Choroid plexus epithelial cell (primary cell): ENCODE data around the gene GRPEL1.

Source experiments
- DNase-seq: peaks from one replicate; pipeline ENCODE4 v3.0.0-alpha.2; 2010; ENCODE audit warnings: low read depth
- H3K4me3 ChIP-seq: 2 replicates; pipeline ENCODE4 v1.5.1; 2011; ENCODE audit warnings: low read depth, mild to moderate bottlenecking, control low read depth, low read length, moderate library complexity
- TF ChIP-seq, protein P1 (sequence below): conservative IDR thresholded peaks from 2 replicates; pipeline ENCODE4 v1.5.1; 2011; ENCODE audit warnings: low read depth, mild to moderate bottlenecking, control low read depth, inconsistent platforms, low read length, moderate library complexity

Gene GRPEL1

DNA sequence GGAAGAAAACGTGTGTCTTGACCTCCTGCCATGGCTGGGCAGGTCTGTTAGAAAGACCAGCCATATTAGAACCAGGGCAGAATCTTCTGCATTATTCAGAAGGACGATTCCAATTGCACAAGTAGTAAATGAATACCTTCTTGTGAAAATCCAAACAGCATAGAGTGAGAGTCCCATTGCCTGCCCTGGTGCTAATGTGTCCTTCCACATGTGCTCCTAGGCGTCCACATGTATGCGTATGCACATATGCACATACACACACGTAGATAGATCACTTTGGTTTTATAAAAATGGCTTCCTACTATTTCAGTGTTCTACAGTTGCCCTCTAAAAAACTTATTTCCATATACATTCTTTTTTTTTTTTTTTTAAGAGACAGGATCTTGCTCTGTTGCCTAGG is 10.2 kb upstream of the GRPEL1 start:
- TF ChIP-seq, protein P1, sequence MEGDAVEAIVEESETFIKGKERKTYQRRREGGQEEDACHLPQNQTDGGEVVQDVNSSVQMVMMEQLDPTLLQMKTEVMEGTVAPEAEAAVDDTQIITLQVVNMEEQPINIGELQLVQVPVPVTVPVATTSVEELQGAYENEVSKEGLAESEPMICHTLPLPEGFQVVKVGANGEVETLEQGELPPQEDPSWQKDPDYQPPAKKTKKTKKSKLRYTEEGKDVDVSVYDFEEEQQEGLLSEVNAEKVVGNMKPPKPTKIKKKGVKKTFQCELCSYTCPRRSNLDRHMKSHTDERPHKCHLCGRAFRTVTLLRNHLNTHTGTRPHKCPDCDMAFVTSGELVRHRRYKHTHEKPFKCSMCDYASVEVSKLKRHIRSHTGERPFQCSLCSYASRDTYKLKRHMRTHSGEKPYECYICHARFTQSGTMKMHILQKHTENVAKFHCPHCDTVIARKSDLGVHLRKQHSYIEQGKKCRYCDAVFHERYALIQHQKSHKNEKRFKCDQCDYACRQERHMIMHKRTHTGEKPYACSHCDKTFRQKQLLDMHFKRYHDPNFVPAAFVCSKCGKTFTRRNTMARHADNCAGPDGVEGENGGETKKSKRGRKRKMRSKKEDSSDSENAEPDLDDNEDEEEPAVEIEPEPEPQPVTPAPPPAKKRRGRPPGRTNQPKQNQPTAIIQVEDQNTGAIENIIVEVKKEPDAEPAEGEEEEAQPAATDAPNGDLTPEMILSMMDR = no peak

DNA sequence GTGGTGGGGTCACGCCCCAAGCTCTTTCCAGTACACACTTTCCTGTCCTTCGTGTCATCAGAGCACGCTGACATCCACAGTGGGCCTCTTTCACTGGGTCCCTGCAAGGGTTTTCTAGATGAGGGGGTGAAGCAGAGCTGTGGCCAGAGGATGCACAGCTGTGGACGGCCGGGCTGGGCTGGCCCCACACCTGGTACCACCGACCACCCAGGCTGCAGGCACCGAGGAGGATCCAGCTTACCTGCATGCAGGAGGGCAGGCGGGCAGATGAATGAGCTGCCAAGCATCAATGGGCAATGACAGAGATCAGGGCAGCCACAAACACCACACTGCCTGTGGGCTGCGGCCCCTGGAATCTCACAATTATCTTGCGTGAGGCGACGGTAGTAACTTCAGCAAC is 9.5 kb upstream of the GRPEL1 start:
- H3K4me3 ChIP-seq = no peak overlapping the region
- TF ChIP-seq, protein P1 = no peak
- DNase-seq = no peak

More for the DNA sequence above, 10.2 kb upstream of the GRPEL1 start:
- H3K4me3 ChIP-seq = no peak overlapping the region
- DNase-seq = no peak

DNA sequence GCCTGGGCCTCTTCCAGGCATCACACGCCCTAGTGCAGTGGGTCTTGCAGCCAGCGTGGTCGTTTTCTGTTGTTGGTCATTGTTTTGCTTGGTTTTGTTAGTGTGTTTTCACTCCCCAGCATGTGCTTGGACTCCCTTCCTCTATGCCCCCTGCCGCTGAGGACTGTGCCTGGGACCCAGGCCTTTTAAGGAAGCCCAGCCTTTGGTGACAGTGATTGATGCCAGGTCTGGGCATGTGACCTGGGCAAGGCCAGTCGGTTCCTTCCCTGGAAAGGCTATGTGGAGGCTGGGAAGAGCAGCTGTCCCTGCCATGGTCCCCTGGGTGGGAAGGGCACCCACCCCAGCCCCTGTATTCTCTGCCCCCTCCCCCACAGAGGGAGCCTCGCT is 8.8 kb upstream of the GRPEL1 start:
- DNase-seq = no peak
- TF ChIP-seq, protein P1 = no peak
- no peak overlapping the region for H3K4me3 ChIP-seq

DNA sequence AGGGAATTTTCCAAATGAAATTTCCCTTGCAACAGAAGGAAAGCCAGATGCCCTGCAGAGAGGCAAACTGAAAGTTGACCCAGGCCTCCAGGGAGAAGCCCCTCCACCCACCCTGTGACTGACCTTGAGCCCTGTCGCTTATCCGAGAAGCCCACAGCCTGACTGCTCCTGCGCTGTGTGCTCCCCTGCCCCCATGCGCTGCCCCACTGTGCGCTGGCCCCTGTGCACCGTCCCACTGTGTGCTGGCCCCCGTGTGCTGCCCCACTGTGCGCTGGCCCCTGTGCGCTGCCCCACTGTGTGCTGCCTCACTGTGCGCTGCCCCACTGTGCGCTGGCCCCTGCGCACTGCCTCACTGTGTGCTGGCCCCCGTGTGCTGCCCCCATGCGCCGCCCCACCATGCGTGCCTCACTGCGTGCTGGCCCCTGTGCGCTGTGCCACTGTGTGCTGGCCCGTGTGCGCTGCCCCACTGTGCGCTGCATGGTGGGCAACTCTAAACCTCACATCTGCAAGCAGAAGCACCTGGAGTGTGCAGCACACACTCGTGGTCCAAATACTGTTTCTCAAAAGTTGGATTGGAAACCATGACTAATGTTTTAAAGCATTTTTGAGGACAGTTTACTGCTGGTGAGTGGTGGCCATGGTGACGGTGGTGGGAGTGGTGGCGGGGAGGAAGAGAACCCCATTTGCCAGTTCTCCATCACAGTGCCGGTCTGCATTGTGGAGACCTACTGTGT is 8.3 kb upstream of the GRPEL1 start:
- TF ChIP-seq, protein P1 = no peak
- DNase-seq = peak; percentile 48

DNA sequence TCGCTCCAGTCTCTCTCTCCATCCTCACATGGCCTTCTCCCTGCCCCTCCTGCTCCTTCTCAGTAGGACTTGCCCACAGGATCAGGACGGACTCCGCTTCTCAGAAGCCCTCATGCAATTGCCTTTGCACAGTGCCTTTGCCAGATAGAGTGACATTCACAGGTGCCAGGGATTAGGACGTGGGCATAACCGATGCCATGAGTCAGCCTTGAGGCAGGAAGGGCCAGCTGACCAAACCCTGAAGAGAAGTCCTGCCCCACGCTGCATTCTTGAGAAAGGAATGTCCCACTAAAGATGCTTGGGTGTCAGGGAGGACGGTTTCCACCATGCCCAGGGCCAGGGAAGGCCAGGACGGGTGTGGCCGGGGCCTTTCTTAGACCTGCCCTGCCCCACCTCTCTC is 6.6 kb upstream of the GRPEL1 start:
- TF ChIP-seq, protein P1 = no peak
- no peak overlapping the region for H3K4me3 ChIP-seq

More for the DNA sequence above, 8.3 kb upstream of the GRPEL1 start:
- H3K4me3 ChIP-seq = no peak overlapping the region

DNA sequence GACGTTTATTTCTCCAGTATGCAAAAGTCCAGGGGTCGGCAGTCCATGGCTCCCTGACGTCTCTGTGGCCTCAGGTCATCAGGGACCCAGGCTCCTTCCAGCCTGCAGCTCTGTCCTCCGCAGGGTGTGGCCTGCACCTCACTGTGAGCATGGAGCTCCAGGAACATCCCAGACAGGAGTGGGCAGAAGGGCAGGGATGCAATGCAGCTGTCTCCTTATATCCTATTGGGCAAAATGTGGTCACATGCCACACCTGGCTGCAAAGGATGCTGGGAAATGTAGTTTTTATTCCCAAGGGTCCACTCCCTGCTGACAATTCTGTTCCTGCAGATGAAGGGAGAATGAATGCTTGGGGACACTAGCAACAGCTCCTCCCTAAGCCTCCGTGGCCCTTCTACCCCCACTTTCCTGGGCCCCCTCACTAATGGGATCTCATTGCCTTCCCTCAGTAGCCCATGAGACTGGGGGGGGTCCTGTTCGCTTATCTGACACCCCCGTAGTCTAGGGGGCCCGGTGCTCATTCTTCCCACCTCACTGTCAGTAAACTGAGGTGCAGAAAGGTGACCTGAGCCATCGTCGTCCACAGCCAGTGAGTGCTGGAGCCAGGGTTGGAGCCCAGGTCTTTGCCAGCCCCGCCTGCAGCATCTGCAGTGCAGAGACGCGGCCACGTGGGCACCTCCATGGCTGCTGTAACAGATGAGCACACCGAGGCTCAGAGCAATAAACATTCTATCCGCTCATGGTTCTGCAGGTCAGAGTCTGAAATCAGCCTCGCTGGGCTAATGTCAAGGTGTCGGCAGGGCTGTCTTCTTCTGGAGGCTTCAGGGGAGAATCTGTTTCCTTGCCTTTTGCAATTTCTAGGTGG is 5.9 kb upstream of the GRPEL1 start:
- H3K4me3 ChIP-seq = no peak overlapping the region
- TF ChIP-seq, protein P1 = no peak
- peak; percentile 67 for DNase-seq

More for the DNA sequence above, 6.6 kb upstream of the GRPEL1 start:
- DNase-seq = no peak
